ENCODE data around the gene CORIN.

Gene CORIN

GRCh38 chr4:47624031-47624441, 213.8 kb downstream of the CORIN start:
- TF ChIP-seq CTCF (IDR thresholded peaks at IDR 0.05; ENCODE audit: insufficient read depth, low read length, missing control alignments), result no peak
- ChIA-PET POLR2A (no interaction called here), CTCF (no interaction called here)
- H3K4me3 ChIP-seq (ENCODE audit: low read depth, low read length), result no peak overlapping the region
- DNase-seq (ENCODE audit: low read depth, low spot score), result peak; percentile 82

GRCh38 chr4:47621181-47621580, 216.7 kb downstream of the CORIN start:
- ChIA-PET CTCF (interaction anchor here (1.4 kb wide), 1 partner anchor 13 kb away, joined by 3 read pairs; no protein-coding TSS in a partner anchor), POLR2A (no interaction called here)
- DNase-seq (ENCODE audit: low read depth, low spot score), result no peak
- TF ChIP-seq CTCF (IDR thresholded peaks at IDR 0.05; ENCODE audit: insufficient read depth, low read length, missing control alignments), result no peak
- H3K4me3 ChIP-seq (ENCODE audit: low read depth, low read length), result no peak overlapping the region

GRCh38 chr4:47619691-47620090, 218.2 kb downstream of the CORIN start:
- H3K4me3 ChIP-seq (ENCODE audit: low read depth, low read length), result no peak overlapping the region
- ChIA-PET CTCF (interaction anchor here (1.4 kb wide), 1 partner anchor 12 kb away, joined by 3 read pairs; no protein-coding TSS in a partner anchor), POLR2A (no interaction called here)
- no peak for TF ChIP-seq CTCF (IDR thresholded peaks at IDR 0.05; ENCODE audit: insufficient read depth, low read length, missing control alignments)
- DNase-seq (ENCODE audit: low read depth, low spot score), result no peak

GRCh38 chr4:47617607-47618006, 220.3 kb downstream of the CORIN start:
- ChIA-PET CTCF (interaction anchor here (0.6 to 1.2 kb wide), 2 partner anchors 45 to 54 kb away, joined by 3 to 5 read pairs; no protein-coding TSS in a partner anchor), POLR2A (no interaction called here)
- no peak for TF ChIP-seq CTCF (IDR thresholded peaks at IDR 0.05; ENCODE audit: insufficient read depth, low read length, missing control alignments)
- H3K4me3 ChIP-seq (ENCODE audit: low read depth, low read length), result no peak overlapping the region
- no peak for DNase-seq (ENCODE audit: low read depth, low spot score)

GRCh38 chr4:47615385-47615784, 222.5 kb downstream of the CORIN start:
- ChIA-PET POLR2A (interaction anchor here (0.7 kb wide), 1 partner anchor 10 kb away, joined by 3 read pairs; no protein-coding TSS in a partner anchor), CTCF (interaction anchor here (1.3 kb wide), 1 partner anchor 221 kb away, joined by 3 read pairs; no protein-coding TSS in a partner anchor)
- no peak overlapping the region for H3K4me3 ChIP-seq (ENCODE audit: low read depth, low read length)
- no peak for TF ChIP-seq CTCF (IDR thresholded peaks at IDR 0.05; ENCODE audit: insufficient read depth, low read length, missing control alignments)
- no peak for DNase-seq (ENCODE audit: low read depth, low spot score)

- ChIA-PET POLR2A (no interaction called here), CTCF (interaction anchor here (0.8 kb wide), 1 partner anchor 10 kb away, joined by 3 read pairs; no protein-coding TSS in a partner anchor)
- no peak overlapping the region for H3K4me3 ChIP-seq (ENCODE audit: low read depth, low read length)
- no peak for DNase-seq (ENCODE audit: low read depth, low spot score)
- TF ChIP-seq CTCF (IDR thresholded peaks at IDR 0.05; ENCODE audit: insufficient read depth, low read length, missing control alignments), result no peak
Observed at GRCh38 chr4:47612116-47613023, 225.5 kb downstream of the CORIN start.

All from AG04449 (cell line).